NOMO-1 (cell line): ENCODE measurements around the gene DLGAP1.

ENCODE experiments used
- DNase-seq, 2 experiments: peaks; one replicate each; lab custom pipeline; 2025; ENCODE audit not compliant: unreplicated experiment in 2 of 2; lab: John Stamatoyannopoulos, UW

Gene DLGAP1

GRCh38 chr18:3466872-3467271 lies 988.2 kb downstream of the DLGAP1 start:
- DNase-seq, result no peak

- DNase-seq, result no peak
These were observed 989.1 kb downstream of the DLGAP1 start for GRCh38 chr18:3466045-3466444.

GRCh38 chr18:3463051-3463450 lies 992.1 kb downstream of the DLGAP1 start:
- no peak for DNase-seq

GRCh38 chr18:3461704-3462103 lies 993.4 kb downstream of the DLGAP1 start:
- no peak for DNase-seq

- DNase-seq, result no peak
These were observed 994.2 kb downstream of the DLGAP1 start for GRCh38 chr18:3460823-3461398.

GRCh38 chr18:3458952-3459853 lies 995.9 kb downstream of the DLGAP1 start:
- no peak for DNase-seq

- DNase-seq, result no peak
These were observed 996.7 kb downstream of the DLGAP1 start for GRCh38 chr18:3458378-3458777.

- DNase-seq, result no peak
These were observed 997.8 kb downstream of the DLGAP1 start for GRCh38 chr18:3457261-3457724.

- DNase-seq, result no peak
These were observed 998.4 kb downstream of the DLGAP1 start for GRCh38 chr18:3456686-3457069.

- no peak for DNase-seq
These were observed 999.0 kb downstream of the DLGAP1 start for GRCh38 chr18:3455907-3456685.

GRCh38 chr18:3455090-3455635 lies 999.9 kb downstream of the DLGAP1 start:
- no peak for DNase-seq

- peak; percentile 18 to 60 for DNase-seq
These were observed 1000.6 kb downstream of the DLGAP1 start for GRCh38 chr18:3454365-3455089.

- DNase-seq, result peak; percentile 22 to 63
These were observed 1001.4 kb downstream of the DLGAP1 start for GRCh38 chr18:3453540-3454364.

- DNase-seq, result no peak
These were observed 1002.2 kb downstream of the DLGAP1 start for GRCh38 chr18:3452750-3453539.

- no peak for DNase-seq
These were observed 1002.9 kb downstream of the DLGAP1 start for GRCh38 chr18:3451989-3452749.

- DNase-seq, result peak; percentile 52 to 55
These were observed 1003.7 kb downstream of the DLGAP1 start for GRCh38 chr18:3451183-3451988.

GRCh38 chr18:3450799-3451182 lies 1004.3 kb downstream of the DLGAP1 start:
- no peak for DNase-seq
